ENCODE measurements around the gene YPEL2. TPM values are rescaled to one million over a fixed set of nuclear protein-coding genes. Genes with fewer than 3 reads are reported as not detected.

Gene YPEL2
- total RNA-seq, 1 donor from 2014 or later = 52.1 TPM

DNA sequence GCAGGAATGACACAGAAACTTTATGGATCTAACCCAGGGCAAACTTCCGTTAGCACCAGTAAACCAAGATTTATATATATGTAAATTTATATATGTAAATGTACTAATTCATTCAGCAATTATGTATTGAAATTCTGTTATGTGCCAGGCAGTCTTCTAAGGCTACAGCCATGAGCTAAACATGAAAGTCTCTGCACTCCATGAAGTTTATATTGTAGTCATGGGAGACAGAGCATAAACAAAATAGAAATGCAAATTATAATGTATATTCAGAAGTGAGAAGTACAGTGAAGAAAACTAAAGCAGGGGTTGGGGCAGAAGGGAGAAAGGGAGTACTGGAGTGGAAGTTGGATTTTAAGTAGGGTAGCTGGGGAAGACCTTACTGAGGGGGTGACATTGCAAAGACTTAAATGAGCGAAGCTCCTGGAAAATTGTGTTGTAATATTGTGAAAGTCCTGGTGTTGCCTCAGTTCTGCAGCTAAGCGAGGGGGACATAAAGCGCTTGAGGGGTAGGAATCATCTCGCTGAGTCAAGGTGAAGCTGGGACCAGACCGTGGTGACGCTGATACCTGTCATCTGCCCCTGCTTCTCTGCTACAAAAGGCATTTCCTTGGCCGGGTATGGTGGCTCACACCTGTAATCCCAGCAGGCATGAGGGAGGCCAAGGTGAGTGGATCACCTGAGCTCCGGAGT lies 64.8 kb downstream of the YPEL2 start:
- Mint-ChIP-seq H3K36me3 (ENCODE audit: low read depth) (peaks cover 47% of the 10 kb centered on the region), H3K4me1 (ENCODE audit: low read depth) (peaks cover 9% of the 10 kb centered on the region), H3K9me3 (ENCODE audit: low read depth) (no peaks in the 10 kb centered on the region), H3K27ac (ENCODE audit: unreplicated experiment) (peak overlapping the region; percentile 28), H3K27me3 (ENCODE audit: low read depth) (no peaks in the 10 kb centered on the region), H3K4me3 (ENCODE audit: unreplicated experiment) (no peak overlapping the region)
- DNase-seq (ENCODE audit: low spot score) = no peak
- TF ChIP-seq, protein P1, sequence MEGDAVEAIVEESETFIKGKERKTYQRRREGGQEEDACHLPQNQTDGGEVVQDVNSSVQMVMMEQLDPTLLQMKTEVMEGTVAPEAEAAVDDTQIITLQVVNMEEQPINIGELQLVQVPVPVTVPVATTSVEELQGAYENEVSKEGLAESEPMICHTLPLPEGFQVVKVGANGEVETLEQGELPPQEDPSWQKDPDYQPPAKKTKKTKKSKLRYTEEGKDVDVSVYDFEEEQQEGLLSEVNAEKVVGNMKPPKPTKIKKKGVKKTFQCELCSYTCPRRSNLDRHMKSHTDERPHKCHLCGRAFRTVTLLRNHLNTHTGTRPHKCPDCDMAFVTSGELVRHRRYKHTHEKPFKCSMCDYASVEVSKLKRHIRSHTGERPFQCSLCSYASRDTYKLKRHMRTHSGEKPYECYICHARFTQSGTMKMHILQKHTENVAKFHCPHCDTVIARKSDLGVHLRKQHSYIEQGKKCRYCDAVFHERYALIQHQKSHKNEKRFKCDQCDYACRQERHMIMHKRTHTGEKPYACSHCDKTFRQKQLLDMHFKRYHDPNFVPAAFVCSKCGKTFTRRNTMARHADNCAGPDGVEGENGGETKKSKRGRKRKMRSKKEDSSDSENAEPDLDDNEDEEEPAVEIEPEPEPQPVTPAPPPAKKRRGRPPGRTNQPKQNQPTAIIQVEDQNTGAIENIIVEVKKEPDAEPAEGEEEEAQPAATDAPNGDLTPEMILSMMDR (IDR thresholded peaks at IDR 0.05) = no peak

DNA sequence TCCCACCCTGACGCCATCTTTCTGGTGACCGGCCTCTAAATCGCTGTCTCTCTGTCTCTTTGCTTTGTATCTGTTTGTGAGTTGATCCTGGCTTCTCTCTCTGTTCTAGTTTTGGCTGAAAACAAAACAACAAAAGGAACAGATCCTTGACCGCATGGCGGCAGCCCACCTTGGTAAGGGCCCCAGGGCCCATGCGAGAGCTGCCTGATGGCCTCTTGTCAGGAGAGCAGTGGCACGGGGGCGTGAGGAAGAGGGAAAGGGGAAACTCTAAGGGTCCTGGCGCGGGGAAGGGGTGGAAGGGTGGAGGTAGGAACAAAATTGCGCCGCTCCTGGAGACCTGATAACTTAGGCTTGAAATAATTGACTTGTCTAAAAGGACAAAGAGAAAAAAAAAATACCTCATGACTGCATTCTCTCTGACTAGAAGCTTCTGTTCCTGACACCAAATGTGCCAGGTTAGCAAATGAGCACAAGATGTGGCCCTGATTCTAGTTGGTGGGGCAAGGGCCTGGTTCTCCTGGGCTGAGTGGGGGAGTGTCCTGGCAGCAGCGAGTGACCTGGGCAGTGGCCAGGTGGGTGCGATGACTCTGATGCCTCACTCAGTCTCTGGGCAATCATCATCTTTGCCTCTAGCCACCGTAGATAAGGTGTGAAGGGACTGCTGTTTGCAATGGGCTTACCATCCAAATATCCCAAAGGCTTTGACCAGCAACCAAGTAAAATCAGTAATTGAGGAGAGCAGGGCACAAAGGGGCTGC lies 66.0 kb downstream of the YPEL2 start:
- Mint-ChIP-seq H3K4me1 (ENCODE audit: low read depth) (peaks cover 9% of the 10 kb centered on the region), H3K36me3 (ENCODE audit: low read depth) (peaks cover 41% of the 10 kb centered on the region), H3K27ac (ENCODE audit: unreplicated experiment) (no peak overlapping the region), H3K4me3 (ENCODE audit: unreplicated experiment) (no peak overlapping the region), H3K27me3 (ENCODE audit: low read depth) (no peaks in the 10 kb centered on the region), H3K9me3 (ENCODE audit: low read depth) (no peaks in the 10 kb centered on the region)
- TF ChIP-seq, protein P1 (IDR thresholded peaks at IDR 0.05) = no peak
- no peak for DNase-seq (ENCODE audit: low spot score)

DNA sequence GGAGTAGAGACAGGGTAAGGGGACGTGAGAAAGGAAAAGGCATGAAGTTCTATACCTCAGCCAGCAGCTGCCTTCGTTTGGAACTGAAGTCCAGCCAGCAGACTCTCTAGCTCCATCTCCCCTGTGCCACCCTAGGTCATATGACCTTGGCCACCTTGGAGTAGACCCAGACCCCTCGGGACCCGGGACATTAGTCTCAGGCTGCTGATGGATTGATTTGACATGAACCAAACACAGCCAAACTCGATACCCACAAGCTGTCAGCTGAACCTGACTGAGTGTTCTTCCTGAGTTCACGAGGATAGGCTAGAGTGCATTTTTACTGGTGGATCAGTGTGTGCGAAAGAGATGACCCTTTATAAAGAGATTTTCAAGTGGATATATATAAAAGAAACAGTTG lies 68.5 kb downstream of the YPEL2 start:
- H3K4me1 Mint-ChIP-seq (ENCODE audit: low read depth) = peaks cover 9% of the 10 kb centered on the region
- TF ChIP-seq, protein P1 (IDR thresholded peaks at IDR 0.05) = no peak
- H3K9me3 Mint-ChIP-seq (ENCODE audit: low read depth) = no peaks in the 10 kb centered on the region
- DNase-seq (ENCODE audit: low spot score) = no peak
- H3K36me3 Mint-ChIP-seq (ENCODE audit: low read depth) = peaks cover 44% of the 10 kb centered on the region
- H3K27me3 Mint-ChIP-seq (ENCODE audit: low read depth) = no peaks in the 10 kb centered on the region
- peak overlapping the region; percentile 24 for H3K27ac Mint-ChIP-seq (ENCODE audit: unreplicated experiment)
- H3K4me3 Mint-ChIP-seq (ENCODE audit: unreplicated experiment) = no peak overlapping the region

DNA sequence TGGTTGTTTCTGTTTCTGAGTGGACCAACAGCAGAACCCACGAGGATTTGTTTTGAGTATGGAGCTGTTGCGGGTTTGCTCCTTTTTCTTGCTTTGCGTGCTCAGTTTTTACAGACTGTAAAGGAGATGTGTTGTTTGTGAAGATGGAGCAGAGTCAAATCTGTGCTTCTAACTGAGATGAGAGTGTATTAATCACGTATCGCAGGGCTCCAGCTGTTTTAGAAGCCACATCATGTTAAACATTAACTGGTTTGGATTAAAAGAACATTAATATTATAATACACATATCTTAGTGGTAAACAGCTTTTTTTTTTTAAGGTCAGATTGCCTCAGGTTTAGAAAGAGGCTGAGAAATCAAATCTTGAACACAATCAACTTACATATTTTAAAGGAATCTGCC lies 69.4 kb downstream of the YPEL2 start:
- Mint-ChIP-seq H3K36me3 (ENCODE audit: low read depth) (peaks cover 40% of the 10 kb centered on the region), H3K27me3 (ENCODE audit: low read depth) (no peaks in the 10 kb centered on the region), H3K4me1 (ENCODE audit: low read depth) (peaks cover 11% of the 10 kb centered on the region), H3K27ac (ENCODE audit: unreplicated experiment) (peak overlapping the region; percentile 75), H3K9me3 (ENCODE audit: low read depth) (no peaks in the 10 kb centered on the region), H3K4me3 (ENCODE audit: unreplicated experiment) (no peak overlapping the region)
- DNase-seq (ENCODE audit: low spot score) = no peak
- TF ChIP-seq, protein P1 (IDR thresholded peaks at IDR 0.05) = no peak

DNA sequence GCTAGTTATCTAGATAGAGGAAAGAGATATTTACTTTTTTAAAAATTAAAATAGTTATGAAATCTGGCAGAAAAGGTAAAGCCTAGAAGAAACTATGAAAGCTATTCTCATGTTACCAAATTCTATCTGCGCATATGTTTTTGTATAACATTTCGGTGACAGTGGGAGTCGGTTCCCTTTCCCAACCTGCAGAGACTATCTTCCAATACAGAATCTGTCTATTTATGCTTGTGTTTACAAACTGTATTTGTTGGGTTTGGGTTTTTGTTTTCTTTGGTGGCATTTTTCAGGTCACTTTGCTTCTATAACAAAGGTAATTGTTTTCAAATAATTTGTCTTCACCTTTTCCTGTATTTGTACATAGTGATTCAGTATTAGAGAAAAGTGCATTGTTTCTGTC lies 69.8 kb downstream of the YPEL2 start:
- peaks cover 39% of the 10 kb centered on the region for H3K36me3 Mint-ChIP-seq (ENCODE audit: low read depth)
- peaks cover 15% of the 10 kb centered on the region for H3K4me1 Mint-ChIP-seq (ENCODE audit: low read depth)
- no peak overlapping the region for H3K4me3 Mint-ChIP-seq (ENCODE audit: unreplicated experiment)
- DNase-seq (ENCODE audit: low spot score) = no peak
- TF ChIP-seq, protein P1 (IDR thresholded peaks at IDR 0.05) = no peak
- peak overlapping the region; percentile 20 for H3K27ac Mint-ChIP-seq (ENCODE audit: unreplicated experiment)
- H3K9me3 Mint-ChIP-seq (ENCODE audit: low read depth) = no peaks in the 10 kb centered on the region
- no peaks in the 10 kb centered on the region for H3K27me3 Mint-ChIP-seq (ENCODE audit: low read depth)
